HG02588 (cell line): ENCODE data around the gene SERTAD4.

Experiments used
- ATAC-seq: cut with Tn5 transposase; IDR thresholded peaks from one replicate; pipeline ENCODE4 v1.9.1; 2021; ENCODE audit warnings: mild to moderate bottlenecking, moderate library complexity; ENCODE audit not compliant: unreplicated experiment

SERTAD4 gene

DNA sequence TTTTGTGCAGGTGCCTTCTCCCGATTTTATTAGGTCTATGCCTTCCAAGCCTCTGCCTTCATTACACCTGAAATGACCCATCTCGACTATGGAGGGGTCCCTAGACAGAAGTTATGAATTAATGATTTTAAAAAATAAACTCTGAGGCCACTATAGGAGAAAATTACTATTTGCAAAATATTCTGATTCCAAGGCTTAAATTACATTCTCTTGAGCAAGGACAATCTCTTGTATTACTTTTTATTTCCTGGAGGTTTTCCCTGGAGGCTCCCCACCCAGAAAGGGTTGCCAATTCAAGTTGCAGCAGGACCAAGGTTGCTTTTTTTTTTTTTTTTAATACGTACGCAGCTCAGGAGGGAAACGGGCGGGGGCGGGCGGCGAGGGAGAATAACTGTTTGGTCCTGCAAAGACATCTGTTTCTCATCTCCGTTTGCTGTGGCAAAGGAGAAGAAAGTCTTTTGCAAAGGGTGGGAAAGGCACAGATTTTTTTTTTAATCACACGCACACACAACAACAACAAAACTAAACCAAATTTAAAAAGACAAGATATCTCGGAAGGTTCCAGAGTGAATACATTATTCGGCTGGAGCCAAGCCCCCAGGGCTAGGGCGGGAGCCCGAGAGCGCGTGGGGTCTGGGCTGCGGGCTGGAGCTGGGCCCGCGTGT is 618 bp upstream of the SERTAD4 start:
- no peak for ATAC-seq

DNA sequence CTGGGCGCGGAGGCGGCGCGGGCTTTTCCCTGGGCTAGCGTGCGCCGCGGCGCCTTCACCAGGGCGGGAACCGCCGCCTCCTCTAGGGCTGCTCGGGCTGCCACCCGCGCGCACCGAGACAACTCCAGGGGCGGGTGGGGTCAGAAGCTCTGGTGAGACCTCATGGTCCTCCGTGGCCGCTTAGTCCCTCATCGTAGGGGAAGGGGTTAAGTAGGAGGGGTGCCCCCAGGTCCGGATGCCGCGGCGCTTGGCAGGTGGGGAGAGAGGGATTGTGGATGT is 559 bp downstream of the SERTAD4 start:
- ATAC-seq: no peak

DNA sequence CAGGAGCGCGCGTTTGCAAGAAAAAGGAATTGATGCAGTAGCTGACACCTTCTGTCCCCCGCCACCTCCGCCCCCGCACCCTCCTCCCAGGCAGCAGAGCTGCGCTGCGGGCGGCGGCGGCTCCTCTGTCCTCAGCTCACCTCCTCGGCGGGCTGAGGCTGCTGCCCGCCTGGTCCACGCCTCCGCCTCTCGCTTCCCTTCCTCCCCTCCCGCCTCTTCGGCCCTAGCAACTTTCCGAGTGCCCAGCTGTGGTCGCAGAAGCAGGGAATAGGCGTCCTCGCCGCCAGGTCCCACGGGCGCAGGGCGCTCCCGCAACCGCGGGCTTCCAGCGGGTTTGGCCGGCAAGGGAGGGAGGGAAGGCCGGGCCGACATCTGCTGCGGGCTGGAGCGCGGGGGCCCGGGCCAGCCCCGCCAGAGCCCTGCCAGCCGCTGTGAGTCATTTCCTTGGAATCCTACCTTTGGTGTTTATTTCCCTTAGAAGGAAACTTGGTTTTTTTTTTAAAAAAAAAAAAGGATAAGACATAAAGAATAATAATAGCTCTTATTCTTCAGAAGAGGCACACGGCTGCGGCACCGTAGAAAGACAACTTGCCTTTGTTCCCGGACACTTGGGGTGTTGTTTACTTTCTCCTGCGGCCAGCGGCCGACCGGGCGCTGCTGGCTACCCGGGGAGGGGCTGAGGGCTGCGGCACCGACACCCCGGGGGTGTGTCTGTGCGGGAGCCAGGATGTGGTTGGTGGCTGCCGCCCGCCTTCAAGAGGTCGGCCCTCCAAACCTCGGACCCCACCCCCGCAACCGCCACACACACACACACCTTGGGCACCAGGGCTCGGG is 1.1 kb downstream of the SERTAD4 start:
- ATAC-seq: no peak

DNA sequence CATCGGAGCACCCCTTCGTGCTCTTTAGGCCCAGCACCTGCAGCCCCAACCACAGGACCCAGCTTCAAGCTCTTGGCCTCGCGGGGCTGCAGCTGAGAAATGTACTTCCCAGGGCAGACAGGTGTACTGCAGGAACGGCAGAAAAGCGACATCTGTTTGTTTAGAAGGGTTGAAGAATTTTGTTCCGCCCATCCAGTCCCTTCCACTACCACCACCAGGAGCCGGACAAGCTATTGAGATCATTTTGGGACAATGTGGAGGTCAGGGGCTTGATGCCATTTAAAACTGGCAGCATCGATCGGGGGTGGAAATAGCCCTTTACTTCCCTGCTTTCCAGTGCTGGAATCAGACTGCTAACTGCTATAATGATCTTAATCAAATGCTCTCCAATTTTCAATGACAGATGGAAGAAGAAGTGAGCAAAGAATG is 1.7 kb downstream of the SERTAD4 start:
- no peak for ATAC-seq

DNA sequence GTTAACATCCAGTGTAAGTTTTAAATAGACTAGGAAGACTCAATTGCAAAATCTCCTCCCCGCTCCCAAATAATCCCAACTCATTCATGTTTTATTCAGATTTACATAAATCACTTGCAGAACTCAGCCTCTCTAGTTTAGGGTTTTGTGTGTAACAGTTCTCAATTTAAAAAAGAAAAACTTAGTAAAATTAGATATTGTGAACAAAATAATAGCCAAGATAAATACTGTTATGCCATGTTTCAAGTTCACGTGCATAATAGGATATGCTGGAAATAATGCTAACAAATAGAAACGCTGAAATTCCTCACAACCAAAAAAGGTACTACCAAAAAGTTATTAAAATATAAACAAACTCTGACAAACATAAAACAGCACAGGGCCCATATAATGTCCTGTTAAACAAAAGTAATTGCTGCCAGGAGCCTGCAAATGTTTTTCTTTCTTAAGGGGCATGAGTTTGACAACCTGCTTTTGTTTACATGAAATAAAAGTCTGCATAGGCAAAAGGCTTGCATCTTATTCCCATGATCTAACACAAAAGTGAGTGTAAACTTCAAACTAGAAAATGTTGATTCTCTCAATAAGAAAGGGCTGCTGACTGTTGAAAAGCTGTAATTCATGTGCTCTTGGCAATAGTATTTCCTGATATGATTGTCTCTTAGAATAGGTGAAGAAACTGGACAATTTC is 2.9 kb downstream of the SERTAD4 start:
- no peak for ATAC-seq

DNA sequence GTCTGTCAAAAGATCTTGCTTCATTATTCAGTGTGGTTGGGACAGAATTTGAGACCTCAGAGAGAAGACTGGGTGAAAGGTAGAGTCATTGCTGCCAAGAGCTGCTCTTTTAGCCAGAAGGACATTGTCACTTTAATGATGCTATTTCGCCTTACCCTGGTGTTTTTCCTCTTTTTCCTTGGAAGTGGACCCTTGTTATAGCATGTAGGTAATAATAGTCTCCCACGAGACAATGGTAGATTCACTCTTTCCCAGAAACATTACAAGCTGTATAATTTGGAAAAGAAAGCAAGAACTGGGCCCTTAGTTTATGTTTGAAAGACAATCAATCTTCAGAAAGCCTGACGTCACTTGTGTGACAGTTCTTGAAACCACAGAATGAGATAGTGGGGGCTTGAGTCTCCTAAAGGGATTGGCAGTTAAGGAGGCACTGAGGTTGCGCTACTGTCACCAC is 3.8 kb downstream of the SERTAD4 start:
- no peak for ATAC-seq

DNA sequence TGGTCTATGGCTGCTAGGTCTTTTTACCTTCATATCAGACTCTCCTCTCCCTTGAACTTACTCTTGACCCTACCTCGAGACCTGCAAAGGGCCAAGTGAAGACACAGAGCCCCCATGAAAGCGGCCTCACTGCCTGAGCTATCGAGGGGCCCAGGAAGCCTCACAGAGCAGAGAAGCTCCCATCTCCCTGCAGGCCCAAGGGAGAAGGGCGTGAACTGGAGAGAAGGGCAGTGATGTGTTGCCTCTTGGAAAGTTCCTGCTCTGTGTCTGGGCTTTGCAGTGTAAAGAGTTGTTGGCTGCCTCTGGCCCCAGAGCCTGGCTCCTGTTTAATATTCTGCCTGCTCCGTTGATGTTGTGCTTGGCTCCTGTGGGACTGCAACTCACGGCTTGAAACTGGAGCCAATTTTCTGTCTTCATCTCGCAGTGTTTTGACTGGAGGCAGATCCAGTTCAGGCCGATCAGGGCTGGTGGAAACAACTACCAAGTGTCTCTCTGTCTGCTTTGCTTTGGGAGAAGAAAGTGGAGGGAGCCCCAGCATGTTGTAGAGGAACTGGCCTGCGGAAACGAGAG is 4.3 kb downstream of the SERTAD4 start:
- no peak for ATAC-seq

DNA sequence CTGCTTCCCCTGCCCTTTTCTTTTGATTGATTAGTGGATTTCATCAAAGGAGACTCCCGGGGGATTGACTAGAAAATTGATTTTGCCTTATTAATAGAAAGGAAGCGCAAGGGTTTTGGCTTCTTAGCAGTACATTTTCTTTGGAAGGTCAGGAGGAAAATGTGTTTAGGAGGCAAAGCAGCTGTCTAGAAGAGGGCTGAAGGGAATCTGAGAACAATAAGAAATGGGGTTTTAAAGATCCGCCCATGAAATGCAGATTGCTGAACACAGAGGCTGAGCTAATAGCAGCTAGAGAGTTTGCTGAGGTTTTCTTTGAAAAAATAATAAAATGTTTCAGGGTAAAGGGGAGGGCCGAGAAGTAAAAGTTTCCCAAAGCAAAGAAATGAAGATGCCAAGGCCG is 4.9 kb downstream of the SERTAD4 start:
- ATAC-seq: no peak

DNA sequence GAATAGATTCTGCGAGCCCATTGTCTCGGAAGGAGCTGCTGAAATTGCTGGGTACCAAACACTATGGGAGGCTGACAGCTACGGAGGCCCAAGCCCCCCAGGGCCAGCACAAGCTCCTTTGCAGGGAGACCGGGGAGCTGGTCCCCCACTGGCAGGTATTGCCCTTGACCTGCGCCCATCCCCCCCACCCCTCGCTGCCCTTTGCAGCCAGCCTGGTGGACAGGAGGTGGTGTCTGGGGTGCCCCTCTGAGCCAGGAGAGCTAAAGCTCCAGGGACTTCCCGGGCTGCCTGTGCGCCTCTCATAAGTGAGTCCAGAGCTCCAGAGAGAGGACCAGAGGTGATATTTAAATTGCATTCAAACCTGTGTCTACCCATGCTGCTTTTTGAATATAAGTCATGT is 5.4 kb downstream of the SERTAD4 start:
- no peak for ATAC-seq

DNA sequence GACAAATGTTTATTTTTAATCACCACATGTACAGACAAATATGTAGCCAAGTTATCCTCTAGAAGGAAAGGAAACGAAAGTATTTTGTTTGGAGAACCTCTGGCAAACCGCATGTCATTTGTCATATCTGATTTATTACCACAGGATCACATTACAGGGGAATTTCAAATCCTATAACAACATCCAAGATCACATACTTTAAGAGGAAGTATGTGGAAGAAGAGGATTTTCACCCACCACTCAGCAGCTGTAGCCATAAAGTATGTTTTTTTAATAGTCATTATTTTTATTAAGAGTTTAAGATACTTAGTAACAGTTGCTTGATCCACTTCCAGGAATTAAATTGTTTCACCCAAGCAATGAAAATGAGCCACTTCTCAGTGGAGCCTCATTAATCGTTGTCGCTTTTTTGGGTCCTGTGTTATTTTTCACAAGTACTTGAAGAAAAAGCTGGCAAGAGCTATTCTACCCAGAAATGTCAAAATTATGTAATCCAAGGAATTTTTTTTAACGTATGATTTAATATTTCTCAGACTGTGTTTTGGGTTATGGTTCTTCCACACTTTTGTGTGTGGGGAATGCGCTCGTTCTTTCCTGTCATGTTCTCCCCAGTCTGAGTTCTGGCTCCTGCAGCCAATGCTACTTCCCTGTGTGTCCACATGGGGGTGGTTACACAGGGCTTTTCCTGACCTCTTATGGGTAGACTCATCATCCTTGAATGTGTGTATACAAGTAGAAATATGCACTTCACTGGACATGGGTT is 6.9 kb downstream of the SERTAD4 start:
- ATAC-seq: no peak

DNA sequence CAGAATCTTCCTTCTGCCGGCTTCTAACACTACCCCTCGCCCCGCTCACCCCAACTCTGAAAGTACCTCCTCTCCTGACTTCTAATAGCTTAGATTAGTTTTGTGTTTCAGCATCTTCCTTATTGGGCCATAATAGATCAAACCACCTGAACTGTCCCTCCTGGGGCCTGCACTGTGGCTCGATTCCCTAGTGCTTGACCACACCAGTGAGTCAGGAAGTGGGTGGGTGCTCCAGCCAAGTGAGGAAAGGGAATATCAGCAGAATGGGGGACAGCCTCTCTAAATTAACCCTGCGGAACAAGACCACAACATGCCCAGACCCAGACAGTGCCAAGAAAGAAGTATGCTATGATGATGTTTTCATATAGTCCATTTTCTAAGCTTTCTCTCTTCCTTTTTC is 8.5 kb downstream of the SERTAD4 start:
- ATAC-seq: no peak

DNA sequence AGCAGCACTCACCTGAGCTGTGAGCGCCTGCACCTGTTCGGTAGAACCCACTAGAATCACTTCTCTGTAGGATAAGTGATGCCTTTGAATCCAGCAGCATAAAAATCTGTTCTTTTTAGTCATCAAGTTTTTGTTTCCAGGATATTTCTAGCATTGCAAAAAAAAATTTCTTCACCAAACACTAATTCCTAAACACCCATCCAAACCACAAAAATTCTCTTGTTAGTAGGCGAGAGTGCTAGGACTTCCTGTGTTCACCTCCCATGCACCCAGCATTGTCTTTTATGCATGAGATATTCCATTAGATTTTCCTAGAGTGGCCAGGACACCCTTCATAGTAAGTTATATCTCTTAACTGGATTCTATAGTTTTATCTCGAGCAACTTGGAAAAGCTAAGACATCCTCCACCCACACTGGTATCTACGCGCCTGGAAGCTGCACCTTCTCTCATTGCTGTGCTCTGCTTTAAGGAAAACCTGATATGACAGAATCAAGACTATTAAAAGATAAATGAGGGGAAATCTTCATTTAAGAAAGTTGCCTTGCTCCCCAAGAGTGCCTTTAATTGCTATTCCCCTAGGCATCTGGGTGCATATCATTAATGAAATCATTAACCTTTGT is 12.3 kb downstream of the SERTAD4 start:
- ATAC-seq: no peak

DNA sequence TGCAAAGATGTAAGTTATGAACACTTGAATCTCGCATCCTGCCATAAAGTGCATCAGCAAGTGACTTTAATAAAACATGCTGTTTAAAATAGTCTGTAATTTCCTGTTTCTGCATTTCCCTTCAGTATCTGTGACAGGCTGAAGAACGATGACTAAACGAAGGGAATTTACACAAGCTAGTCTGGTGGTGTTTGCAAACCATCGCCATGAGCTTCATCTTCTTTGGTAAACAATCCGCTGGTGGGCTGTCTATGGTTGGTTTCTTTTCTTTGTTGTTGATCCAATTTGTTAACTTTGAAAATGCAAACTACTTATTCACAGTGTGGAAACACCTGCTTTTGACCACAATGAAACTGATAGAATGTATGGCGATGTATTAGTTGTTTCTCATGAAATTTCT is 13.9 kb downstream of the SERTAD4 start:
- peak; percentile 61 for ATAC-seq

DNA sequence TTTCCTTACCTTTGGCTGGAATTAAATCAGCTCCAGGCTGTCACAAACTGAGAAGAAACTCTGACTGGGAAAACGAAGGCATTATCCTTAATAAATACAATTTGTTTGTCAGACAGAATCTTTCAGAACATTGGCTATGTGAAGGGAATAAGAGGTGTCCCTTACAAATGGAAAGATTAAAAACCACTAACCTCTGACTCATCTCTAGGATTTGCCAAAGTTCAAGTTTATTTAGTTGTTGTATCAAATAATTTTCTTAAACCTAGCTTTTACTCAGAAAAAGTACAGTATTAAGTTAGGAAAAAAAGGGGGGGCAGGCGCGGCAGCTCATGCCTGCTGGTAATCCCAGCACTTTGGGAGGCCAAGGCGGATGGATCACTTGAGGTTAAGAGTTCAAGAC is 15.7 kb downstream of the SERTAD4 start:
- ATAC-seq: no peak

DNA sequence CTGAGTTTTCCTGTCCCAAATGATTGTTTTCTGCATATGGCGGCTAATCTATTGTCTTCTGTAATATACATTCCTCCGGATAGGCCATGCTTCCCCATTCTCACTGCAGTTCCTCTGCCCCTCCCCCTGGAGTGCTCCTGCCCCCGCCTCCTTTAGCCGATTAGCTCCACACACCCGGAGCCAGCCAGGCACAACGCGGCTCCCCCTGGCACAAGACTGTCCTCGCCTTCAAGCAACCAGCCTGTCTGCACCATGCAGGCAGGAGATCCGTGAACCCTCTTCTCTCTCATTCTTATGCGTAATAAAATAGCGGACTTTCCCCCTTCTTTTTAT is 18.0 kb downstream of the SERTAD4 start:
- ATAC-seq: no peak

DNA sequence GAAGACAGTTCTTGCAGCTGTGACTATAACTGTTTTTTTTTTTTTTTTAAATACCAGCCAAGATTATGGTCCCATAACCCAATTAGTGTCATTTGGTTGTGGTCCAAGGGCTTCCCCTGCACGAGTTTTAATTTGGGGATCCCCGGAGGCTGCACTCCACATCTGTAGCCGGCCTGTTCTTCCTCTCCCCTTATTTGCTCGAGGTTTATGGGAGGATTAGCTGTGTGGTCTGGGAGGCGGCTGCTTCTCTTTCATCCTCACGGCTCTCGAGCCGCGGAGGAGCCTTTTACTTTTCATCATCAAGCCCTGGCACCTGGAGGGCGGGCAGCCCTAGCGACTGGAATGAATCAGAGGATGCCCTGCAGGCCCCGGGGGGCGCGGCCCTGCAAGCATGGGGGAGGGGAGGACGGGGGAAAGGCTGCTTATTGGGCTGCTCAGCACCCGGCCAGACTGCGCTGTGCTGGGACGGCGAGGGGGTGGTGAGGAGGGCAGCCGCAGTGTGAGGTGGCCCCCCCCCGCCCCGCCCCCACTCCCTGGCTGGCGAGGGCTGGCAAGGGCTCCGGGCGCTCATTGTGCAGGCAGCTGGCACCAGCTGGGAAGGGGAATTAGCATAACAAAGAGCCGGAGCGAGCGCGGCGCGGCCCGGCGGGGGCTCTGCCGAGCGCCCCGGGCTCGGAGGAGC is 18.5 kb downstream of the SERTAD4 start:
- ATAC-seq: no peak

DNA sequence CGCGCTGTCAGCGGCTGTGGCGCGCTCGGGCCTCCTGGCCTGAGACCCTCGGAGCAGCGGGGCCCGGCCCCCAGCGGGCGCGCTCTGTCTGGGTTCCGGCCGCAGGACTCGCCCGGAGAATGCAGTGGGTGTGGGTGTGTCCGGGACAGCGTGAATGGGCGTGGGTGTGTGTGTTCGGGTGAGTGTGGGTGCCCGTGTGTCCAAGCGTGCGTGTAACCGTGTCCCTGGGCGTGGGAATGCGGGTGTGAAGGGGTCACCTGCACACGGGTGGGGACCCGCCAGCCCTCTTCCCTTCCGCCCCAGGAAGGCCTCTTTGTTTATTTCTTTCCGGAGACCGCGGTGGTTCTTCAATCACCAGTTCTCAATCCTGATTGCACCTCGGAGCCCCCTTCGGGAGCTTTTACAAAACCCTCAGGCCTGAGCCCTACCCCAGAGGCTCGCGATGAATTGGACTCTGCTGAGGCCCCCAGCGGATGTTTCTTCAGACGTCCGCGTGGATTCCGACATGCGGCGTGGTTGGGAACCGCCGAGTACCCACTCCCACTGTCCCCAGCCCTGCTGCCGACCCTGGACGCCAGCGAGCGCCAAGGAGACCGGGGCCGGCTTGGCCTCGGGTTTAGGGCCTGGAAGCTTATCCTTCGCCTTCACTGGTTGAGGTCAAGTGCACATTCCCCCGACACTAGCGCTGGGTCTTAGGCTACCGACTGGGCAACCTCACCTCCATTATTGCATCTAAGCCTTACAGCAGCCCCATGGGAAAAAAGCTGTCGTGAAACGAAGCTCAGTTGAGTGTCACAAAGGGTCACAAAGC is 19.3 kb downstream of the SERTAD4 start:
- no peak for ATAC-seq

DNA sequence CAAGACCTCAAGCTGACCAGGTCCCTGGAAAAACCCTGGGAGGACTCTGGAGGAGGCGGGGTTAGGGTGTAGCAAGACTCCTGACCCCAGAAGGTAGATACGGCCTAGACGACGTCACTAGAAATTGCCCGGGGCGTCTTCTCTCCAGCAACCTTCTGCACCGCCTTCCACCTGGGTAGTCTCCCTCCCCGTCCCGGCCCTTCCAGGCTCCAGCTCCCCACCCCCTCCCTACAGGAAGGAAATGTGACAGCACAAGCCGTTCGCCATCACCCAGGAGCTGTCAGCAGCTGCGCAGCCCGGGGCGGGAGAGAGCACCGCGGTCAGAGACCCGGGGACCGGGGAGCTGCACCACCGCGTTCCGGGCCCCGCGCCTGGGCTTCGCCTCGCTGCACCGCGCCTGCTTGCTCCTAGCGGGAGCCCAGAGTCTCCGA is 20.0 kb downstream of the SERTAD4 start:
- ATAC-seq: no peak

DNA sequence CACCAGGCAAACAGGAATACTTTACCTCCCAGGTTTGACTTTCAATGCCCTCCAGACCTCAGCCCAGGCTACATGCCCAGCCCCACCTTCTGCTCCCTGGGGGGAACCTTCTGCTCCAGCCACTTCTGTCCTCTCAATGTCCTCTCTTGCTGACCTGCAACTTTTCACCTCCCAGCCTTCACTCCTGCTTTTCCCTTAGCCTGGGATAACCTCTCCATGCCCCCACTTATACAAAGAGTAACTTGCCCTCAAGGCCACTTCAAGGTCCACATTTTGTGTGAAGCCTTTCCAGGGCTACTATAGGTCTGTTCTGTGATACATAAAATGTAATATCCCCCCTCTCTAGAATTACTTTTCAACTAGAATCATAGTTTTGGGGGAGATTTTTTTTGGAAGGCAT is 21.7 kb downstream of the SERTAD4 start:
- ATAC-seq: no peak
